Sigmoid colon (tissue), 4 donors: ENCODE results near the gene SPINK2.

ENCODE experiments used
- CTCF ChIP-seq, 4 experiments: fragments of 450-650 bp in 3 of 4; fragments of 200-600 bp in 1 of 4; IDR thresholded peaks; one replicate each; pipeline ENCODE4 v1.5.1; 2016 to 2019; ENCODE audit warnings: antibody characterized with exemption in 4 of 4, mild to moderate bottlenecking in 3 of 4, moderate library complexity in 2 of 4
- EP300 ChIP-seq, 4 donors: sonication (generic); formaldehyde crosslinking; IDR thresholded peaks; one replicate each; pipeline ENCODE4 v1.6.1; 2017; ENCODE audit warnings: antibody characterized with exemption in 4 of 4
- POLR2AphosphoS5 ChIP-seq, 4 donors: sonication (generic); formaldehyde crosslinking; IDR thresholded peaks; one replicate each; pipeline ENCODE4 v1.6.1; 2017; ENCODE audit warnings: antibody characterized with exemption in 4 of 4

GRCh38 chr4:56768763-56769162 lies 52.7 kb downstream of the SPINK2 start:
- TF ChIP-seq POLR2AphosphoS5 (IDR thresholded peaks at IDR 0.05) (no peak), EP300 (IDR thresholded peaks at IDR 0.05) (no peak), CTCF (IDR thresholded peaks at IDR 0.05) (no peak)
